ENCODE measurements around the gene GOLGA6L2.

The GOLGA6L2 gene

DNA sequence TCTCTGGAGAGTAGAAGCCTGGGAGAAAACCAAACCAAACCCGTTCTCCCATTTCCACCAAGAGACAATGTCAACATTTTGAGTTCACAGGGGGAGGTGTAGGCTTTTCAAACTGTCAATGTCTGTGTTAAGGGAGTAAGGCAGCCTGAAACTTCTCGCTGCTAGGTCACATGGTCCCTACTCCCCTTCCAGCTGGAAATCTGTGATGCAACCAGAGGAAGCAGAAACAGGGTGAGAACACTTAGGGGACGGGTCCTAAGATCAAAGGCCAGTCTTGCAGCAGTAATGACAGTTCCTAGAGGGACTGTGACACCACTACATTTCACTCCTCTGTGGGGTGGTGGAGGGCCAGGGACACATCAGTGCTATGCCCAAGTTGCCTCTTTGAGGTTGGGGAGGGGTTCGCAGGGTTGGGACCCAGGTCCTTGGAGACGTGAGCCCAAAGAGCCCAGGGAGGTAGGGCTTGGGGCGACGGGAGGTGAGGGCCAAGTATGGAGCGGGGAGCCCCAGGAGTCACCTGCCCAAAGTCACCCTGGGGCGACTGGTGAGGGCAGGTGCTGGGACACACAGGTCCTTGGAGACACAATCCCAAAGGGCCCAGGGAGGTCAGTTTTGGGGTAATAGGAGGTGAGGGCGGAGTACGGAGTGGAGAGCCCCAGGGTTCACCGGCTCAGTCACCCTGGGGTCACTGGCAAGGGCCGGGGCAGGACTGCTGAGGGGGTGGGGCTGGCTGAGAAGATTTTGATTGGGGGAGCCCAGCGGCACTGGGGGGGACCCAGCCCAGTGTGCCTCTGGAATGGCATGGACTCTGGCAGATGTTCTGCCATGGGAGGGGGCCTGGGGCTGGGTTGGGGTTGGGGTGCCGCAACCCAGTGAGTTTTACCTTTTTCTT lies 582 bp downstream of the GOLGA6L2 start:
- Histone ChIP-seq H3F3A (ENCODE audit: insufficient read depth, low read length) (no peaks in the 10 kb centered on the region), H3K79me2 (ENCODE audit: insufficient read depth, low read length) (no peaks in the 10 kb centered on the region), H3K9me3 (ENCODE audit: low read length) (no peaks in the 10 kb centered on the region), H3K36me3 (ENCODE audit: insufficient read depth, low read length) (no peaks in the 10 kb centered on the region), H2AFZ (ENCODE audit: low read length) (no peak overlapping the region), H4K20me1 (ENCODE audit: insufficient read depth, low read length) (no peaks in the 10 kb centered on the region), H3K4me1 (ENCODE audit: insufficient read depth, low read length, severe bottlenecking) (no peaks in the 10 kb centered on the region), H3K27ac (ENCODE audit: low read depth, low read length, poor library complexity, severe bottlenecking) (no peak overlapping the region), H3K9me2 (ENCODE audit: low read depth, low read length) (no peaks in the 10 kb centered on the region), H3K4me3 (ENCODE audit: low read depth, low read length, poor library complexity, severe bottlenecking) (no peak overlapping the region), H3K4me2 (ENCODE audit: low read length) (no peak overlapping the region), H3K27me3 (ENCODE audit: insufficient read depth, low read length) (no peaks in the 10 kb centered on the region), H3K9ac (ENCODE audit: low read length) (no peak overlapping the region)
- TF ChIP-seq EZH2 (IDR thresholded peaks at IDR 0.05; ENCODE audit: borderline replicate concordance, low read length) = no peak
- TF ChIP-seq, protein P1, sequence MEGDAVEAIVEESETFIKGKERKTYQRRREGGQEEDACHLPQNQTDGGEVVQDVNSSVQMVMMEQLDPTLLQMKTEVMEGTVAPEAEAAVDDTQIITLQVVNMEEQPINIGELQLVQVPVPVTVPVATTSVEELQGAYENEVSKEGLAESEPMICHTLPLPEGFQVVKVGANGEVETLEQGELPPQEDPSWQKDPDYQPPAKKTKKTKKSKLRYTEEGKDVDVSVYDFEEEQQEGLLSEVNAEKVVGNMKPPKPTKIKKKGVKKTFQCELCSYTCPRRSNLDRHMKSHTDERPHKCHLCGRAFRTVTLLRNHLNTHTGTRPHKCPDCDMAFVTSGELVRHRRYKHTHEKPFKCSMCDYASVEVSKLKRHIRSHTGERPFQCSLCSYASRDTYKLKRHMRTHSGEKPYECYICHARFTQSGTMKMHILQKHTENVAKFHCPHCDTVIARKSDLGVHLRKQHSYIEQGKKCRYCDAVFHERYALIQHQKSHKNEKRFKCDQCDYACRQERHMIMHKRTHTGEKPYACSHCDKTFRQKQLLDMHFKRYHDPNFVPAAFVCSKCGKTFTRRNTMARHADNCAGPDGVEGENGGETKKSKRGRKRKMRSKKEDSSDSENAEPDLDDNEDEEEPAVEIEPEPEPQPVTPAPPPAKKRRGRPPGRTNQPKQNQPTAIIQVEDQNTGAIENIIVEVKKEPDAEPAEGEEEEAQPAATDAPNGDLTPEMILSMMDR (IDR thresholded peaks at IDR 0.05; ENCODE audit: low read length) = no peak

DNA sequence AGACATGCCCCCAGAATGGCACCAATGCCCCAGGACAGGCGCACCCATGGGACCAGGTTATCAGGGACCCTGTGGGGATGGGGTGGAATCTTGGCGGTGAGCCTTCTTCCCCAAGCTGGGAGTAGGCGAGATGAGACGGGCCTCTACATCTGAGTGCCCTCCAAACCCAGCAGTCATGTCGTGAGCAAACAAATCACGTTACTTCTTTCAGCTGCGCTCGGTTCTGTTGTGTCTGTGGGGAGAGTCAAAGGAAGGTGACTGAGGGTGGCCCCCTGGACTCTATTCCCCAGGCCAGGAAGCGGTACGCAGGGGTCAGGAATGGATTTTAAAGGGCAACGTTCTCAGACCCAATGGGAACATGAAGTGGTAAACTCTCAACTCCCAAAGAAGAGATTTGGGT lies 2.8 kb downstream of the GOLGA6L2 start:
- no peak overlapping the region for H3K27ac ChIP-seq (ENCODE audit: low read depth, low read length, poor library complexity, severe bottlenecking)
- no peak for TF ChIP-seq EZH2 (IDR thresholded peaks at IDR 0.05; ENCODE audit: borderline replicate concordance, low read length)
- TF ChIP-seq, protein P1 (IDR thresholded peaks at IDR 0.05; ENCODE audit: low read length) = no peak

DNA sequence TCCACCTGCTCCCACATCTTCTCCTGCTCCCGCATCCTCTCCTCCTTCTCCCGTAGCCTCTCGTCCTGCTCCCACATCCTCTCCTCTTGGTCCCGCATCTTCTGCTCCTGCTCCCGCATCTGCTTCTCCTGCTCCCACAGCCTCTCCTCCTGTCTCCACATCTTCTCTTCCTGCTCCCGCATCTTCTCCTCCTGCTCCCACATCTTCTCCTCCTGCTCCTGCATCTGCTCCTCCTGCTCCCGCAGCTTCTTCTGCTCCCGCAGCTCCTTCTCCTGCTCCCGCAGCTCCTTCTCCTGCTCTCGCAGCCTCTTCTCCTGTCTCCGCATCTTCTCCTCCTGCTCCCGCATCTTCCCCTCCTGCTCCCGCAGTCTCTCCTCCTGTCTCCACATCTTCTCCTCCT lies 5.8 kb downstream of the GOLGA6L2 start:
- no peaks in the 10 kb centered on the region for H4K20me1 ChIP-seq (ENCODE audit: insufficient read depth, low read length)
- no peaks in the 10 kb centered on the region for H3K9me3 ChIP-seq (ENCODE audit: low read length)
- no peaks in the 10 kb centered on the region for H3K79me2 ChIP-seq (ENCODE audit: insufficient read depth, low read length)
- no peaks in the 10 kb centered on the region for H3K4me1 ChIP-seq (ENCODE audit: insufficient read depth, low read length, severe bottlenecking)
- no peaks in the 10 kb centered on the region for H3F3A ChIP-seq (ENCODE audit: insufficient read depth, low read length)
- no peak overlapping the region for H3K4me2 ChIP-seq (ENCODE audit: low read length)
- H3K27me3 ChIP-seq (ENCODE audit: insufficient read depth, low read length) = no peaks in the 10 kb centered on the region
- H3K9ac ChIP-seq (ENCODE audit: low read length) = no peak overlapping the region
- TF ChIP-seq, protein P1 (IDR thresholded peaks at IDR 0.05; ENCODE audit: low read length) = no peak
- no peak for TF ChIP-seq EZH2 (IDR thresholded peaks at IDR 0.05; ENCODE audit: borderline replicate concordance, low read length)
- no peaks in the 10 kb centered on the region for H3K36me3 ChIP-seq (ENCODE audit: insufficient read depth, low read length)
- H2AFZ ChIP-seq (ENCODE audit: low read length) = no peak overlapping the region
- H3K4me3 ChIP-seq (ENCODE audit: low read depth, low read length, poor library complexity, severe bottlenecking) = no peak overlapping the region
- no peaks in the 10 kb centered on the region for H3K9me2 ChIP-seq (ENCODE audit: low read depth, low read length)
- H3K27ac ChIP-seq (ENCODE audit: low read depth, low read length, poor library complexity, severe bottlenecking) = no peak overlapping the region

More for the DNA sequence above, 2.8 kb downstream of the GOLGA6L2 start:
- Histone ChIP-seq H3K36me3 (ENCODE audit: insufficient read depth, low read length) (no peaks in the 10 kb centered on the region), H4K20me1 (ENCODE audit: insufficient read depth, low read length) (no peaks in the 10 kb centered on the region), H2AFZ (ENCODE audit: low read length) (no peak overlapping the region), H3K9ac (ENCODE audit: low read length) (no peak overlapping the region), H3K4me3 (ENCODE audit: low read depth, low read length, poor library complexity, severe bottlenecking) (no peak overlapping the region), H3K79me2 (ENCODE audit: insufficient read depth, low read length) (no peaks in the 10 kb centered on the region), H3K27me3 (ENCODE audit: insufficient read depth, low read length) (no peaks in the 10 kb centered on the region), H3K9me3 (ENCODE audit: low read length) (no peaks in the 10 kb centered on the region), H3F3A (ENCODE audit: insufficient read depth, low read length) (no peaks in the 10 kb centered on the region), H3K4me1 (ENCODE audit: insufficient read depth, low read length, severe bottlenecking) (no peaks in the 10 kb centered on the region), H3K4me2 (ENCODE audit: low read length) (no peak overlapping the region), H3K9me2 (ENCODE audit: low read depth, low read length) (no peaks in the 10 kb centered on the region)

Data from OCI-LY1 (cell line).